Measurements from ENCODE around the gene KCTD3. TPM values are rescaled to one million over a fixed set of nuclear protein-coding genes. Genes with fewer than 3 reads are reported as not detected.

KCTD3 gene
- total and polyA plus RNA-seq, 2 donors (not counting 3 experiments of a cell fraction or from before 2014, with no cell fraction given): 19.1 to 28.3 TPM

GRCh38 chr1:215523128-215523861 lies 43.8 kb upstream of the KCTD3 start:
- no peaks in the 10 kb centered on the region for H4K20me1 ChIP-seq (replicated peaks; ENCODE audit: control insufficient read depth, extremely low read depth, insufficient read depth, low read length)
- no peak overlapping the region for H2AFZ ChIP-seq (ENCODE audit: low read depth, low read length)
- intact Hi-C loops (cut with micrococcal nuclease): no loop called here
- H3K9me1 ChIP-seq (replicated peaks; ENCODE audit: control insufficient read depth, extremely low read depth, insufficient read depth, low read length): no peaks in the 10 kb centered on the region
- FAIRE-seq: peak; percentile 62
- H3K79me2 ChIP-seq (ENCODE audit: control insufficient read depth, insufficient read depth, low read length): no peaks in the 10 kb centered on the region
- no peak overlapping the region for H3K27ac ChIP-seq (ENCODE audit: insufficient read depth, low read depth, low read length)
- no TSS peak for BruUV-seq (replicated peaks)
- H3K4me2 ChIP-seq (ENCODE audit: insufficient read depth, low read length): no peak overlapping the region
- no peaks in the 10 kb centered on the region for H3K9me3 ChIP-seq (replicated peaks; ENCODE audit: control insufficient read depth, insufficient read depth, low read length)
- ChIA-PET POLR2A (no interaction called here), CTCF (interaction anchor here (0.6 to 3.2 kb wide), 50 partner anchors 9 to 1309 kb away, joined by 3 to 103 read pairs (median 4); partner anchors contain the start of gene CENPF)
- dilution Hi-C loops (cut with MboI; ENCODE audit: extremely low pct_ligation_motif_present, low sequenced_read_pairs): no loop called here
- no peak overlapping the region for H3K9ac ChIP-seq (replicated peaks; ENCODE audit: extremely low read depth, insufficient read depth, low read length)
- TF ChIP-seq GATA2 (IDR thresholded peaks at IDR 0.05; ENCODE audit: insufficient read depth, insufficient read length, low read depth, low read length) (no peak), MYC (IDR thresholded peaks at IDR 0.05; ENCODE audit: low read depth, low read length) (no peak), POLR2A (IDR thresholded peaks at IDR 0.05; ENCODE audit: low read depth, low read length) (no peak), JUN (IDR thresholded peaks at IDR 0.05; ENCODE audit: borderline replicate concordance, insufficient read depth, insufficient read length, low read depth) (no peak)
- no peaks in the 10 kb centered on the region for H3K27me3 ChIP-seq (ENCODE audit: control insufficient read depth in 2 of 2, insufficient read depth in 2 of 2, low read length in 2 of 2)
- DNase-seq (ENCODE audit: low read depth, low spot score): peak; percentile 18
- no peak overlapping the region for H3K4me3 ChIP-seq (replicated peaks in 1 of 3; ENCODE audit: insufficient read depth in 1 of 3, low read depth in 1 of 3, low read length in 3 of 3)
- H3K36me3 ChIP-seq (ENCODE audit: control insufficient read depth in 2 of 2, extremely low read depth in 1 of 2, insufficient read depth in 2 of 2, low read length in 2 of 2): no peaks in the 10 kb centered on the region
- H3K4me1 ChIP-seq (ENCODE audit: control insufficient read depth, extremely low read depth, insufficient read depth, low read length): no peaks in the 10 kb centered on the region

DNA sequence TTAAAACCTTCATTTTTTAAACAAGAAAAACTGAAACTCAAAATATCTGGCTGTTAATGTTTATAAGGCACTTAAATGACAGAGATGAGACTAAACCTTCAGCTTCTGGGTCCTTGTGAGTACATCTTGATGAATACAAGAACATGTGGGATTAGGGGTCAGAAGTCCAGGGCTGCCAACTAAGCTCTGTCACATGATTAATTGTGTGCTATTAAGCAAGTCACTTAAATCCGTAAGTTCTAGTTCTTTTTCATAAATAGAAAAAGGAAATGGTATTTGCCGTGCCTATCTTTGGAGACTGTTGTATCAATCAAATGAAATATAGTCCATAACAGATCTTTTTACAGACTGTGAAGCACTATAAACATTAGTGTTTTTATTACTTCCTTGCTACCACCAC lies 43.2 kb upstream of the KCTD3 start:
- no peaks in the 10 kb centered on the region for H4K20me1 ChIP-seq (replicated peaks; ENCODE audit: control insufficient read depth, extremely low read depth, insufficient read depth, low read length)
- no peaks in the 10 kb centered on the region for H3K79me2 ChIP-seq (ENCODE audit: control insufficient read depth, insufficient read depth, low read length)
- no peaks in the 10 kb centered on the region for H3K9me3 ChIP-seq (replicated peaks; ENCODE audit: control insufficient read depth, insufficient read depth, low read length)
- H3K4me2 ChIP-seq (ENCODE audit: insufficient read depth, low read length): no peak overlapping the region
- H3K4me3 ChIP-seq (replicated peaks in 1 of 3; ENCODE audit: insufficient read depth in 1 of 3, low read depth in 1 of 3, low read length in 3 of 3): no peak overlapping the region
- no TSS peak for BruUV-seq (replicated peaks)
- H3K36me3 ChIP-seq (ENCODE audit: control insufficient read depth in 2 of 2, extremely low read depth in 1 of 2, insufficient read depth in 2 of 2, low read length in 2 of 2): no peaks in the 10 kb centered on the region
- intact Hi-C loops (cut with micrococcal nuclease) (no loop called here), dilution Hi-C loops (cut with MboI; ENCODE audit: extremely low pct_ligation_motif_present, low sequenced_read_pairs) (no loop called here)
- DNase-seq (ENCODE audit: low read depth, low spot score) (peak; percentile 24), FAIRE-seq (peak; percentile 8)
- ChIA-PET POLR2A (interaction anchor here (0.6 kb wide), 1 partner anchor 1137 kb away, joined by 3 read pairs; no protein-coding TSS in a partner anchor), CTCF (interaction anchor here (0.6 to 3.2 kb wide), 50 partner anchors 8 to 1310 kb away, joined by 3 to 103 read pairs (median 4); partner anchors contain the start of genes CENPF and KCTD3)
- no peaks in the 10 kb centered on the region for H3K4me1 ChIP-seq (ENCODE audit: control insufficient read depth, extremely low read depth, insufficient read depth, low read length)
- TF ChIP-seq, protein P1, sequence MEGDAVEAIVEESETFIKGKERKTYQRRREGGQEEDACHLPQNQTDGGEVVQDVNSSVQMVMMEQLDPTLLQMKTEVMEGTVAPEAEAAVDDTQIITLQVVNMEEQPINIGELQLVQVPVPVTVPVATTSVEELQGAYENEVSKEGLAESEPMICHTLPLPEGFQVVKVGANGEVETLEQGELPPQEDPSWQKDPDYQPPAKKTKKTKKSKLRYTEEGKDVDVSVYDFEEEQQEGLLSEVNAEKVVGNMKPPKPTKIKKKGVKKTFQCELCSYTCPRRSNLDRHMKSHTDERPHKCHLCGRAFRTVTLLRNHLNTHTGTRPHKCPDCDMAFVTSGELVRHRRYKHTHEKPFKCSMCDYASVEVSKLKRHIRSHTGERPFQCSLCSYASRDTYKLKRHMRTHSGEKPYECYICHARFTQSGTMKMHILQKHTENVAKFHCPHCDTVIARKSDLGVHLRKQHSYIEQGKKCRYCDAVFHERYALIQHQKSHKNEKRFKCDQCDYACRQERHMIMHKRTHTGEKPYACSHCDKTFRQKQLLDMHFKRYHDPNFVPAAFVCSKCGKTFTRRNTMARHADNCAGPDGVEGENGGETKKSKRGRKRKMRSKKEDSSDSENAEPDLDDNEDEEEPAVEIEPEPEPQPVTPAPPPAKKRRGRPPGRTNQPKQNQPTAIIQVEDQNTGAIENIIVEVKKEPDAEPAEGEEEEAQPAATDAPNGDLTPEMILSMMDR (IDR thresholded peaks at IDR 0.05; ENCODE audit: extremely low read depth in 1 of 2, insufficient read depth in 1 of 2, low read depth in 1 of 2, low read length in 2 of 2): no peak
- TF ChIP-seq EZH2 (IDR thresholded peaks at IDR 0.05; ENCODE audit: borderline replicate concordance, low read depth, low read length, severe bottlenecking) (no peak), MYC (IDR thresholded peaks at IDR 0.05; ENCODE audit: low read depth, low read length) (no peak), POLR2AphosphoS5 (IDR thresholded peaks at IDR 0.05; ENCODE audit: insufficient read depth, low read depth, low read length) (no peak), FOS (IDR thresholded peaks at IDR 0.05; ENCODE audit: borderline replicate concordance, insufficient read depth, low read length) (no peak), POLR2A (IDR thresholded peaks at IDR 0.05; ENCODE audit: low read depth, low read length) (no peak), GATA2 (IDR thresholded peaks at IDR 0.05; ENCODE audit: insufficient read depth, insufficient read length, low read depth, low read length) (no peak)
- TF ChIP-seq, protein P2, sequence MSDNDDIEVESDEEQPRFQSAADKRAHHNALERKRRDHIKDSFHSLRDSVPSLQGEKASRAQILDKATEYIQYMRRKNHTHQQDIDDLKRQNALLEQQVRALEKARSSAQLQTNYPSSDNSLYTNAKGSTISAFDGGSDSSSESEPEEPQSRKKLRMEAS (IDR thresholded peaks at IDR 0.05; ENCODE audit: insufficient read depth, insufficient read length): no peak
- no peak overlapping the region for H3K9ac ChIP-seq (replicated peaks; ENCODE audit: extremely low read depth, insufficient read depth, low read length)
- no peak overlapping the region for H2AFZ ChIP-seq (ENCODE audit: low read depth, low read length)
- no peaks in the 10 kb centered on the region for H3K9me1 ChIP-seq (replicated peaks; ENCODE audit: control insufficient read depth, extremely low read depth, insufficient read depth, low read length)
- no peaks in the 10 kb centered on the region for H3K27me3 ChIP-seq (ENCODE audit: control insufficient read depth in 2 of 2, insufficient read depth in 2 of 2, low read length in 2 of 2)
- H3K27ac ChIP-seq (ENCODE audit: insufficient read depth, low read depth, low read length): no peak overlapping the region
